Measurements from ENCODE around the gene ZNF714. TPM values are rescaled to one million over a fixed set of nuclear protein-coding genes. Genes with fewer than 3 reads are reported as not detected.

The ZNF714 gene
- total RNA-seq, 1 donor from 2014 or later, result 5.9 TPM

GRCh38 chr19:21101521-21102242 is 19.7 kb downstream of the ZNF714 start:
- DNase-seq, result no peak
- no peaks in the 10 kb centered on the region for H3K36me3 ChIP-seq
- no peak overlapping the region for H3K4me3 ChIP-seq
- ATAC-seq, result no peak
- no peak overlapping the region for H3K27ac ChIP-seq
- no peaks in the 10 kb centered on the region for H3K9me3 ChIP-seq
- intact Hi-C loops (cut with DNase I), result no loop called here
- H3K27me3 ChIP-seq, result no peaks in the 10 kb centered on the region
- no peak for TF ChIP-seq CTCF (IDR thresholded peaks at IDR 0.05)
- no peaks in the 10 kb centered on the region for H3K4me1 ChIP-seq

- ATAC-seq (no peak), DNase-seq (no peak)
- intact Hi-C loops (cut with DNase I), result no loop called here
- Histone ChIP-seq H3K27ac (no peak overlapping the region), H3K4me1 (no peaks in the 10 kb centered on the region), H3K4me3 (no peak overlapping the region), H3K27me3 (no peaks in the 10 kb centered on the region), H3K9me3 (no peaks in the 10 kb centered on the region), H3K36me3 (no peaks in the 10 kb centered on the region)
- TF ChIP-seq CTCF (IDR thresholded peaks at IDR 0.05), result no peak
These were observed 27.1 kb downstream of the ZNF714 start for GRCh38 chr19:21109116-21109515.

- no peak for TF ChIP-seq CTCF (IDR thresholded peaks at IDR 0.05)
- ATAC-seq (no peak), DNase-seq (no peak)
- H3K4me1 ChIP-seq, result no peaks in the 10 kb centered on the region
- no peak overlapping the region for H3K4me3 ChIP-seq
- no peaks in the 10 kb centered on the region for H3K27me3 ChIP-seq
- no peaks in the 10 kb centered on the region for H3K9me3 ChIP-seq
- no peaks in the 10 kb centered on the region for H3K36me3 ChIP-seq
- intact Hi-C loops (cut with DNase I), result no loop called here
- H3K27ac ChIP-seq, result no peak overlapping the region
These were observed 28.2 kb downstream of the ZNF714 start for GRCh38 chr19:21110183-21110582.

GRCh38 chr19:21115430-21115829 is 33.4 kb downstream of the ZNF714 start:
- Histone ChIP-seq H3K27me3 (no peaks in the 10 kb centered on the region), H3K36me3 (peaks cover 12% of the 10 kb centered on the region), H3K4me3 (no peak overlapping the region), H3K4me1 (no peaks in the 10 kb centered on the region), H3K27ac (no peak overlapping the region), H3K9me3 (no peaks in the 10 kb centered on the region)
- intact Hi-C loops (cut with DNase I), result no loop called here
- no peak for TF ChIP-seq CTCF (IDR thresholded peaks at IDR 0.05)
- ATAC-seq (no peak), DNase-seq (no peak)

GRCh38 chr19:21117041-21117907 is 35.3 kb downstream of the ZNF714 start:
- Histone ChIP-seq H3K4me1 (no peaks in the 10 kb centered on the region), H3K9me3 (no peaks in the 10 kb centered on the region), H3K4me3 (no peak overlapping the region), H3K36me3 (peaks cover 12% of the 10 kb centered on the region), H3K27ac (no peak overlapping the region), H3K27me3 (no peaks in the 10 kb centered on the region)
- DNase-seq, result no peak
- intact Hi-C loops (cut with DNase I), result no loop called here
- no peak for TF ChIP-seq CTCF (IDR thresholded peaks at IDR 0.05)
- ATAC-seq, result no peak

Data from upper lobe of right lung (tissue), 1 donor.